HG03469 (cell line): ENCODE results near the gene SLFN5.
"Not testable (repeated sequence)": the region's sequence is repeated elsewhere in the genome, so short reads cannot be mapped to it uniquely, and the experiment has no call there.

Experiments used
- ATAC-seq: cut with Tn5 transposase; IDR thresholded peaks from one replicate; pipeline ENCODE4 v1.9.1; 2021; ENCODE audit warnings: mild to moderate bottlenecking, moderate library complexity, moderate number of reproducible peaks; ENCODE audit not compliant: unreplicated experiment

SLFN5 gene

GRCh38 chr17:35287286-35287811 lies 44.5 kb downstream of the SLFN5 start:
- ATAC-seq, result no peak

GRCh38 chr17:35289222-35289621 lies 46.4 kb downstream of the SLFN5 start:
- no peak for ATAC-seq

GRCh38 chr17:35291802-35292201 lies 48.9 kb downstream of the SLFN5 start:
- ATAC-seq, result no peak

- no peak for ATAC-seq
These were observed 50.4 kb downstream of the SLFN5 start for GRCh38 chr17:35293151-35293847.

- ATAC-seq, result no peak
These were observed 51.9 kb downstream of the SLFN5 start for GRCh38 chr17:35294756-35295155.

GRCh38 chr17:35295686-35296085 lies 52.8 kb downstream of the SLFN5 start:
- ATAC-seq, result no peak

- no peak for ATAC-seq
These were observed 54.8 kb downstream of the SLFN5 start for GRCh38 chr17:35297666-35298065.

GRCh38 chr17:35298639-35299038 lies 55.8 kb downstream of the SLFN5 start:
- no peak for ATAC-seq

- no peak for ATAC-seq
These were observed 56.3 kb downstream of the SLFN5 start for GRCh38 chr17:35299135-35299534.

- not testable (repeated sequence) for ATAC-seq
These were observed 66.5 kb downstream of the SLFN5 start for GRCh38 chr17:35309345-35309744.

GRCh38 chr17:35312346-35312745 lies 69.5 kb downstream of the SLFN5 start:
- no peak for ATAC-seq

GRCh38 chr17:35312790-35313711 lies 70.2 kb downstream of the SLFN5 start:
- ATAC-seq, result no peak

GRCh38 chr17:35313875-35314409 lies 71.1 kb downstream of the SLFN5 start:
- no peak for ATAC-seq

GRCh38 chr17:35314415-35315216 lies 71.7 kb downstream of the SLFN5 start:
- ATAC-seq, result no peak

GRCh38 chr17:35315283-35315682 lies 72.4 kb downstream of the SLFN5 start:
- no peak for ATAC-seq

GRCh38 chr17:35315971-35316370 lies 73.1 kb downstream of the SLFN5 start:
- no peak for ATAC-seq

GRCh38 chr17:35322749-35323148 lies 79.9 kb downstream of the SLFN5 start:
- no peak for ATAC-seq
